ENCODE measurements around the gene MAP4K1.
A peak's percentile ranks its signal among the peaks of the same experiment; 100 is the strongest.
"Not testable (repeated sequence)": the region's sequence is repeated elsewhere in the genome, so short reads cannot be mapped to it uniquely, and the experiment has no call there.

The MAP4K1 gene

DNA sequence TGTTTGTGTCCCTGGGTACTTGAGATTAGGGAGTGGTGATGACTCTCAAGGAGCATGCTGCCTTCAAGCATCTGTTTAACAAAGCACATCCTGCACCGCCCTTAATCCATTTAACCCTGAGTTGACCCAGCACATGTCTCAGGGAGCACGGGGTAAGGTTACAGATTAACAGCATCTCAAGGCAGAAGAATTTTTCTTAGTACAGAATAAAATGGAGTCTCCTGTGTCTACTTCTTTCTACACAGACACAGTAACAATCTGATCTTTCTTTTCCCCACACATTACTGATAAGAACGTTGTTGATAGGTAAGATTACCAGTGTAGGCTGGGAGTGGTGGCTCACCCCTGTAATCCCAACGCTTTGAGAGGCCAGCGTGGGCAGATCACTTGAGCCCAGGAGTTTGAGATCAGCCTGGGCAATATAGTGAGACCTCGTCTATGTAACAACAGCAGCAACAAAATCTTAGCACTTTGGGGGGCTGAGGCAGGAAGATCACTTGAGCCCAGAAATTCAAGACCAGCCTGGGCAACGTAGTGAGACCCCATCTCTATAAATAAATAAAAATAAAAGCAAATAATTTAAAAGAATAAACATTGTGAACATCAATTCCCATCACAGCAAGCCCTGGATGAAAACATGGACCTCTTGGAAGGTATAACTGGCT, 14.2 kb upstream of the MAP4K1 start:
- not testable (repeated sequence) for H3K36me3 ChIP-seq (ENCODE audit: control insufficient read depth, insufficient read depth, low read length)

DNA sequence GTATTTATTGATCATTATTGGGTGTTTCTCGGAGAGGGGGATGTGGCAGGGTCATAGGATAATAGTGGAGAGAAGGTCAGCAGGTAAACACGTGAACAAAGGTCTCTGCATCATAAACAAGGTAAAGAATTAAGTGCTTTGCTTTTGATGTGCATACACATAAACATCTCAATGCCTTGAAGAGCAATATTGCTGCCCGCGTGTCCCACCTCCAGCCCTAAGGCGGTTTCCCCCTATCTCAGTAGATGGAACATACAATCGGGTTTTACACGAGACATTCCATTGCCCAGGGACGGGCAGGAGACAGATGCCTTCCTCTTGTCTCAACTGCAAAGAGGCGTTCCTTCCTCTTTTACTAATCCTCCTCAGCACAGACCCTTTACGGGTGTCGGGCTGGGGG, 13.5 kb upstream of the MAP4K1 start:
- not testable (repeated sequence) for H3K9ac ChIP-seq (ENCODE audit: low read length); H3K36me3 ChIP-seq (ENCODE audit: control insufficient read depth, insufficient read depth, low read length); H3K9me3 ChIP-seq (ENCODE audit: control insufficient read depth, low read length); H3K4me3 ChIP-seq (ENCODE audit: low read length); H3K27me3 ChIP-seq (ENCODE audit: control insufficient read depth, insufficient read depth, low read length)
- H3K4me1 ChIP-seq (ENCODE audit: control insufficient read depth, insufficient read depth, low read length) = peaks cover 16% of the 10 kb centered on the region

More for the DNA sequence above, 14.2 kb upstream of the MAP4K1 start:
- not testable (repeated sequence) for H3K27me3 ChIP-seq (ENCODE audit: control insufficient read depth, insufficient read depth, low read length); H3K4me3 ChIP-seq (ENCODE audit: low read length); H3K9ac ChIP-seq (ENCODE audit: low read length); H3K9me3 ChIP-seq (ENCODE audit: control insufficient read depth, low read length)
- peaks cover 23% of the 10 kb centered on the region for H3K4me1 ChIP-seq (ENCODE audit: control insufficient read depth, insufficient read depth, low read length)

DNA sequence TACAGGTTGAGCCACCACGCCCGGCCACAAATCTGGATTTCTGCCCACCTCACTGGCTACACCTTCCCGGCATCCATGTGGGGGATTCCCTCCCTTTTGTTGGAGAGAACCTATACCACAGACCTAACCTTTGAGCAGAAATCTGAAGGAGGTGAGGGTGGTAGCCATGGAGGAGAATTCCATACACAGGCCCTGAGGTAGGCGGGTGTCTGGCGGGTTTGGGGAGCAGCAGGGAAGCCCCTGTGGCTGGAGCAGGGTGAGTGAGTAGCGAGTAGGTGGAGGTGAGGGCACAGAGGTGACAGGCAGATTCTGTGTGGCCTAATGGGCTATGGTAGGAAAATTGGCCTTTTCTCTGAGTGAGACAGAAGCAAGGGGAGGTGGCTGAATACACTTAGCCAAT, 11.8 kb upstream of the MAP4K1 start:
- no peaks in the 10 kb centered on the region for H3K9me3 ChIP-seq (ENCODE audit: control insufficient read depth, low read length)
- H3K27me3 ChIP-seq (ENCODE audit: control insufficient read depth, insufficient read depth, low read length) = no peaks in the 10 kb centered on the region
- H3K4me3 ChIP-seq (ENCODE audit: low read length) = no peak overlapping the region
- H3K4me1 ChIP-seq (ENCODE audit: control insufficient read depth, insufficient read depth, low read length) = peaks cover 1% of the 10 kb centered on the region
- no peak overlapping the region for H3K9ac ChIP-seq (ENCODE audit: low read length)
- H3K36me3 ChIP-seq (ENCODE audit: control insufficient read depth, insufficient read depth, low read length) = peaks cover 6% of the 10 kb centered on the region

GRCh38 chr19:38626401-38626800, 8.6 kb upstream of the MAP4K1 start:
- Histone ChIP-seq H3K9ac (ENCODE audit: low read length) (no peak overlapping the region), H3K36me3 (ENCODE audit: control insufficient read depth, insufficient read depth, low read length) (peaks cover 12% of the 10 kb centered on the region), H3K4me3 (ENCODE audit: low read length) (no peak overlapping the region), H3K9me3 (ENCODE audit: control insufficient read depth, low read length) (no peaks in the 10 kb centered on the region), H3K27me3 (ENCODE audit: control insufficient read depth, insufficient read depth, low read length) (no peaks in the 10 kb centered on the region), H3K4me1 (ENCODE audit: control insufficient read depth, insufficient read depth, low read length) (no peaks in the 10 kb centered on the region)

- Histone ChIP-seq H3K4me3 (ENCODE audit: low read length) (no peak overlapping the region), H3K27me3 (ENCODE audit: control insufficient read depth, insufficient read depth, low read length) (no peaks in the 10 kb centered on the region), H3K36me3 (ENCODE audit: control insufficient read depth, insufficient read depth, low read length) (peaks cover 12% of the 10 kb centered on the region)
Observed at GRCh38 chr19:38624822-38625221, 7.1 kb upstream of the MAP4K1 start.

GRCh38 chr19:38619361-38620174, 1.8 kb upstream of the MAP4K1 start:
- peaks cover 8% of the 10 kb centered on the region for H3K36me3 ChIP-seq (ENCODE audit: control insufficient read depth, insufficient read depth, low read length)

More at GRCh38 chr19:38624822-38625221, 7.1 kb upstream of the MAP4K1 start:
- H3K9ac ChIP-seq (ENCODE audit: low read length) = no peak overlapping the region
- H3K9me3 ChIP-seq (ENCODE audit: control insufficient read depth, low read length) = no peaks in the 10 kb centered on the region
- peaks cover 5% of the 10 kb centered on the region for H3K4me1 ChIP-seq (ENCODE audit: control insufficient read depth, insufficient read depth, low read length)

GRCh38 chr19:38618590-38619360, 1.0 kb upstream of the MAP4K1 start, which contains the start of gene EIF3K:
Gene EIF3K (plus strand): TSS chr19:38619188. CDS start chr19:38619269, 81 bp downstream.
- Histone ChIP-seq H3K9me3 (ENCODE audit: control insufficient read depth, low read length) (no peaks in the 10 kb centered on the region), H3K9ac (ENCODE audit: low read length) (peak within 1 kb of the TSS; percentile 85), H3K36me3 (ENCODE audit: control insufficient read depth, insufficient read depth, low read length) (peaks cover 8% of the 10 kb centered on the region), H3K4me1 (ENCODE audit: control insufficient read depth, insufficient read depth, low read length) (peaks cover 17% of the 10 kb centered on the region), H3K4me3 (ENCODE audit: low read length) (peak within 1 kb of the TSS; percentile 78), H3K27me3 (ENCODE audit: control insufficient read depth, insufficient read depth, low read length) (no peaks in the 10 kb centered on the region)

More at GRCh38 chr19:38619361-38620174, 1.8 kb upstream of the MAP4K1 start:
- peak overlapping the region; percentile 71 for H3K4me3 ChIP-seq (ENCODE audit: low read length)
- no peaks in the 10 kb centered on the region for H3K27me3 ChIP-seq (ENCODE audit: control insufficient read depth, insufficient read depth, low read length)
- peaks cover 17% of the 10 kb centered on the region for H3K4me1 ChIP-seq (ENCODE audit: control insufficient read depth, insufficient read depth, low read length)
- H3K9ac ChIP-seq (ENCODE audit: low read length) = peak overlapping the region; percentile 85
- H3K9me3 ChIP-seq (ENCODE audit: control insufficient read depth, low read length) = no peaks in the 10 kb centered on the region

GRCh38 chr19:38617283-38617763, 430 bp downstream of the MAP4K1 start:
- peaks cover 8% of the 10 kb centered on the region for H3K36me3 ChIP-seq (ENCODE audit: control insufficient read depth, insufficient read depth, low read length)
- peaks cover 17% of the 10 kb centered on the region for H3K4me1 ChIP-seq (ENCODE audit: control insufficient read depth, insufficient read depth, low read length)
- H3K27me3 ChIP-seq (ENCODE audit: control insufficient read depth, insufficient read depth, low read length) = no peaks in the 10 kb centered on the region
- no peak overlapping the region for H3K9ac ChIP-seq (ENCODE audit: low read length)
- no peak overlapping the region for H3K4me3 ChIP-seq (ENCODE audit: low read length)
- H3K9me3 ChIP-seq (ENCODE audit: control insufficient read depth, low read length) = no peaks in the 10 kb centered on the region

DNA sequence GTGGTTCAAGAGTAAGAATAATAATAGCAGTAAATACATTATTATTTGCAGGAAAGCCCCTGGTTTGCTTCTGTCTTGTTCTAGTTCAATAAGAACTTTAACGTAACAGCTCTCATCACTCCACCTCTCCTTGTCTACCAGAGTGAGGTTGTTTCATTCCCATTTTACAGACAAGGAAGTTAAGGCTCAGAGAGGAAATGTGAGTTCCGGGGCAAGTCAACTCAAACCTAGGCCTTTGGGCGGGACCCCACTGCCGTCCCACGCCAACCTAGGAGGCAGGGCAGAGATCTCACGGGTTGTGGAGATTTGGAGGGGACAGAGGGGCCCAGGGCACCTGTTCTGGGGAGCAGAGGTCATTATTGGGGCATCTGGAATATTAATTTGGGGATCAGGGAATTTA, 1.5 kb downstream of the MAP4K1 start:
- Histone ChIP-seq H3K27me3 (ENCODE audit: control insufficient read depth, insufficient read depth, low read length) (no peaks in the 10 kb centered on the region), H3K4me3 (ENCODE audit: low read length) (no peak overlapping the region), H3K36me3 (ENCODE audit: control insufficient read depth, insufficient read depth, low read length) (peaks cover under 1% of the 10 kb centered on the region), H3K4me1 (ENCODE audit: control insufficient read depth, insufficient read depth, low read length) (peaks cover 17% of the 10 kb centered on the region), H3K9ac (ENCODE audit: low read length) (no peak overlapping the region), H3K9me3 (ENCODE audit: control insufficient read depth, low read length) (no peaks in the 10 kb centered on the region)

- no peaks in the 10 kb centered on the region for H3K9me3 ChIP-seq (ENCODE audit: control insufficient read depth, low read length)
- no peak overlapping the region for H3K9ac ChIP-seq (ENCODE audit: low read length)
- peaks cover 14% of the 10 kb centered on the region for H3K4me1 ChIP-seq (ENCODE audit: control insufficient read depth, insufficient read depth, low read length)
- no peaks in the 10 kb centered on the region for H3K36me3 ChIP-seq (ENCODE audit: control insufficient read depth, insufficient read depth, low read length)
- H3K4me3 ChIP-seq (ENCODE audit: low read length) = no peak overlapping the region
- H3K27me3 ChIP-seq (ENCODE audit: control insufficient read depth, insufficient read depth, low read length) = no peaks in the 10 kb centered on the region
Observed at GRCh38 chr19:38615007-38615581, 2.7 kb downstream of the MAP4K1 start.

DNA sequence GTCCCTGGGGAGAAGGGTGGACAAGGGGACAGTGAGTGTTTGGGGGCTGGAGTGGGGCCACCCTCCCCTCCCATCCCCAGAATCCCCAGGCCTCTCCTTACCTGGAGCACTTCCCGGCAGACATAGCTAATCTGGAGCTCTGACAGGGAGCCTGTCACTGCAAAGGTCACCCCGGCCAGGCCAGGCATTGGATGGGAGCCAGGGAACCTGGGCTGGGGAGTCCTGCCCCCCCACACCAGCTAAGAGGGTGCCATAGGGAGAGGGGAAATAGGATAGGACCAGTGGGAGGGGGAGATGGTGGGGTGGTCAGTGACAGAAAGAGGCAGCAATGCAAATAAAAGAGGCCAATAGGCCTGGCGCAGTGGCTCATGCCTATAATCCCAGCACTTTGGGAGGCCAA, 3.5 kb downstream of the MAP4K1 start:
- Histone ChIP-seq H3K9me3 (ENCODE audit: control insufficient read depth, low read length) (no peaks in the 10 kb centered on the region), H3K36me3 (ENCODE audit: control insufficient read depth, insufficient read depth, low read length) (no peaks in the 10 kb centered on the region), H3K4me3 (ENCODE audit: low read length) (no peak overlapping the region), H3K9ac (ENCODE audit: low read length) (no peak overlapping the region), H3K27me3 (ENCODE audit: control insufficient read depth, insufficient read depth, low read length) (no peaks in the 10 kb centered on the region), H3K4me1 (ENCODE audit: control insufficient read depth, insufficient read depth, low read length) (peaks cover 10% of the 10 kb centered on the region)
